Hepatocyte (in vitro differentiated cells): ENCODE data around the gene KRT38.

Experiments used
- CTCF ChIP-seq: fragments of 200-600 bp; sonication (generic); IDR thresholded peaks from 2 replicates; pipeline ENCODE4 v1.5.1; 2016; ENCODE audit warnings: antibody characterized with exemption, mild to moderate bottlenecking; ENCODE audit not compliant: poor library complexity
- EZH2 ChIP-seq: fragments of 200-600 bp; sonication (generic); IDR thresholded peaks from 2 replicates; pipeline ENCODE4 v1.6.1; 2016; ENCODE audit warnings: antibody characterized with exemption, mild to moderate bottlenecking, borderline replicate concordance
- EZH2phosphoT487 ChIP-seq: fragments of 200-600 bp; sonication (generic); IDR thresholded peaks from one replicate; pipeline ENCODE4 v1.6.1; 2018; ENCODE audit warnings: antibody characterized with exemption, mild to moderate bottlenecking, low read depth, moderate library complexity; ENCODE audit not compliant: unreplicated experiment, severe bottlenecking

- TF ChIP-seq CTCF: no peak
- no peak for TF ChIP-seq EZH2
- no peak for TF ChIP-seq EZH2phosphoT487
Observed at GRCh38 chr17:41463746-41464145, 23.0 kb upstream of the KRT38 start.
